ENCODE measurements around the gene KRTAP6-3.

Gene KRTAP6-3

DNA sequence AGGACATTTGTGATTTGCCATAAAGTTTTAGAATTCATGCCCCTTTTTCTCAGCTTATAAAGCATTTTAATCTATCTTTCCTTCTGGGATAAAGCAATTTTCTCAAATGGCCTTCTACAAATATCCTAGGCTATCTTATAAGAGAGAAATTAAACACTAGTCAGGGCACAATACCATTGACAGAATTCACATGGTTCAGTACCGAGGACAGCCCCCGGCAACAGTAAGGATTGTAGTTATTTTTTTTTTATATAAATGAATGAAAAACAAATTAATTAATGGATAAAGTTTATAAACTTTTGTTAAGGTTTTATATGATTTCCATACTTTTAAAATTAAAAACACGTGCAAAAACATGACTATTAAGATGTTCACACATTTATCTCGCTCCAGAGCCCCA lies 35.9 kb downstream of the KRTAP6-3 start:
- no peak for DNase-seq

DNA sequence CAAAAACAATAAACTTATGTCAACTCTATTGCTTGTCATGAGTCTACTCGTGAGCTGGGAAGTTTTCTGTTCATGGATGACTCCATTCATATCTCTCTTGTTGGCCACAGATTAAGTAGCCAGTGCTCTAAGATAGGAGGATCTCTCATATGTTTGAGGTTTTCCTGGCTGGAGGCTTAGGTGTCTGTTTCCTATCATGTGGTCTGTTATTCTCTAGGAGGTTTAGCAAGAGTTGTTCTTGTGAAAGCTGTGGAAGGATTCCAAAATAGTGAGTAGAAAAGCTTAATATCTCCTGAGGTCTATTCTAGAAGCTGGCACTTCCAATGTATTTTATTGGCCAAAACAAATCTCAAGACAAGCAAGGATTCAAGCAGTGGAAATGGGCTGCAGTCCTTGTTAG lies 37.0 kb downstream of the KRTAP6-3 start:
- DNase-seq, result no peak

DNA sequence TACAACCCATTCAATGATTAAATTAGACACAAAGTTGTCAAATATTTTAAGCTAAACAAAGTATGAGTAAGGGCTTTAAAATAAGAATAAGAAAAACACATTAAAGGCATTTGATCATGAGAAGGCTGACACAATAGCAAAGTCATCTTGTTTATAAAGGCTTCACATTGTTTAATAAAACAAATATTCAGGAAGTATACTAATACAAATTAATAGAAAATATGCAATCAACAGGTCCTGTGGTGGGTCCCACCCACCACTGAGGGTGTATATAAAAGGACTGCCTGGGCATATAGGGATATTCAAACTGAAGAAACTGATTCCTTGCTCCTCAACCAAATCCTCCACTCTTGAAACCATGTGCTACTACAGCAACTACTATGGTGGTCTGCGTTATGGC lies 42.7 kb downstream of the KRTAP6-3 start, which contains the start of gene KRTAP20-2:
Gene KRTAP20-2 (plus strand): TSS at position 301 of the 400 bp plus-strand sequence. CDS start 58 bp downstream, at position 359.
- DNase-seq, result no peak

DNA sequence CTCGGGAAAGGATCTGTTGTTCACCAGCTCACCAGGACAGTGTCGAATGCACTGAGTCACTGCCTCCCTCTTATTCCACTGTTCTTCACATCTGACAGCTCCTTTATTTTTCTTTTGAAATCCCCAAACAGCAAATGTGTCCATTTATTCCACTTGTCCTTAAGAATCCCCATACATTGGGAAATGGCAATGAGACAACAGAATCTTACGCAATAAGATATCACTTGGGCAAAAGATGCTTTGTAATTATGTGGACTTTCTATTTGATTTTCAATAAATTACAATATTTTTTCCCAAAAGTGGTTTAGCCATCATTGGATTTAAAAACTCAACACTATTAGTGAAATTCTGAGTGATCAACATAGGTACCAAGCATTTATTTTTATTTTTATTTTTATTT lies 46.4 kb downstream of the KRTAP6-3 start:
- no peak for DNase-seq

DNA sequence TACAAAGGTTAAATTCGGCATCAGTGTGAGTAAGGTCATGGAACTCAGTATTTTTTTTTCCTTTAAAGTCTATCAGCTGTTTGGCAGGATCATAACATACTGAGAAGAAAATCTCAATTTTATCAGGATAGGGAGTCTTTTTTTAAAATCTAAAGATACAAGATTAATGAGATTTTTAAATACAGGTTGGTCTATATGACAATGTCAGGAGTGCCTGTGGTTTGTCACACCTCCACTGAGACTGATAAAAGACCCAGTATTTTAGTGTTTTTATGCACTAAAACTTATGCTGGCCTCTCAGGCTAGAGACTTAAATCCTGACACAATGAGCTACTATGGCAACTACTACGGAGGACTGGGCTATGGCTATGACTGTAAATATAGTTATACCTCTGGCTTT lies 50.3 kb downstream of the KRTAP6-3 start, which contains the start of gene KRTAP20-3:
Gene KRTAP20-3 (plus strand): TSS at position 301 of the 400 bp plus-strand sequence.
- no peak for DNase-seq
